Left hindlimb (tissue), 1 donor: ENCODE measurements around the gene CBY2.

Experiments used
- DNase-seq: peaks from one replicate; pipeline ENCODE4 v3.0.0-alpha.2; 2018

The CBY2 gene

DNA sequence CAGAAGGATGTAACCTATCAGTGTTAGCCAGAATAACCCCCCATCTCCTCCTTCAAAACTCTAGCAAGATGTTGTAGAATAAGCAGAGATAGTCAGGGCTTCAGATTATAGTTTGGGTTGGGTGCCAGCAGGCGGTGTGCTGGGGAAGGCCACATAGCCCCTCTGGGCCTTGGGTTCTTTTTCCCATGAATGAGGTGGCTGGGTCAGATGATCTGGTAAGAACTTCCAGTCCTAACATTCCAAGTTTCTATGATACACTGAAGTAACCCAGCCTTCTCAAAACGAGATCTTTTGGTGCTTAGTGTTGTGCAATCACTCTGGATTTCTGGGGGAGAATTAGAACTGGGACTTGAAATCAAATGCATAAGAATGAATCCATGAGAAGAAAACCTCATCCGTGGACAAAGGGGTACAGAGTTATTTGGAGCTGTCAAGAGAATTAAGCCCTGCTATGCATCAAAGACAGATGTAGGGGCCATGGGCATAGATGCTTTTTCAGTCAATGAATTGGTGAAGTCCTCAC is 810 bp downstream of the CBY2 start:
- no peak for DNase-seq

DNA sequence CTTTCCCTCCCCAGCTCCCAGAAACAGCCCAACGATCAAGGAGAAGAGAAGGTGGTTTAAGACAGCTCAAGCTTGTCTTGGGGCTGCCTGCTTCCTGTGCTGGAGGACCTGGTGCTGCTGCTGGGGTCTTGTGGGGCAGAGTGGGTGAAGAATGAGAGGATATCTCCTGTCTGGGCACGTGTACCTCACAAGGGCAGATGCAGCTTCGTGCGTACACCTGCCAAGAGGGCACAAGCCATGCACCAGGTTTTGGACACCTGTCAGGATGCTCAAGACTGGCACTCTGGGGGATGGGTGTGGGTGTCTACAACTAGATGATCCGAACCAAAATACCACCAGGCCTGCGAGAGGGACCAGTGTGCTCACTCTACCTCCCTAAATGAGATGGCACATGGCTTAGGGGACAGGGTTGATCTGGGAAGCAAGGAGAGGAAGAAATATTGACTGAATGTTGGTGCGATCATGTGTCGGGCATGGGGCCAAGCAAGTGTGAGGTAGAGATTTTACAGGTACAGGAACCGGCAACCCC is 2.2 kb downstream of the CBY2 start:
- DNase-seq = no peak

DNA sequence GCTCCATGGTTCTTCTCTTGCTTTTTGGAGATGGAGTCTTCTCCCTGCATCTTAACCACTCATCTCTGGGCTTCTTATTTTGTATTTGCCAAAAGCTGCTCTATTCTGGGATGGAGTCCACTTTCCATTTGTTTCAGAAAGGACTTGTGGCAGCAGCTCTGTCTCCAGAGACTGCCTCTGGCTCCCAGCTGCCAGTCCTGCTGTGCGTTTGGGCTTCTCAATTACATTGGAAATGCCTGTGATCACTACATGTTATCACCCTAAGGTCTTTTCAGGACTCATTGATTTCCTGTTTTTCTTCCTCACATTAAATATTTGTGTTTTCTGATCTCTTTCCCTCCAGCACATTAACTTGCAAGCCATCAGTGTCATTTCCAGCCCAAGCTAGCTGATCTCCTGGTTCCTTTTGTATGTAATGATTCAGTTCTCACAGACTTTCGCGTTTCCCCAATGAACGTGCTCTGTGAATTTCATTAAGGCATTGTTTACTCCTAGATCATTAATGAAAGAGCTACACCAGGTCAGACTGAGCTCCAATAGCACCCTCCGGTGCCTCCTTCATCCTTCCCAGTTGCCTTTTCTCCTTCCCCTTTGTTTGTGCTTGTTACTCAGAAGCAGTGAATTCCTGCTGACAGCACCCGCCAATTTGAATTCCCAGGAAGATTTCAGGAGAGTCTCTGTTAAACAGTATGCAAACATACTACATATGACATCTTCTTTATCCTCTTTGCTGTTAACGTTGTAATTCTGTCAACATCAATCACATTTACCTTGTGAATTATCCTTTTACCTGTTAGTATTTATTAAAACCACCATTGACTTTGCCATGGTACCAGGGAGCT is 3.0 kb downstream of the CBY2 start:
- DNase-seq = no peak

DNA sequence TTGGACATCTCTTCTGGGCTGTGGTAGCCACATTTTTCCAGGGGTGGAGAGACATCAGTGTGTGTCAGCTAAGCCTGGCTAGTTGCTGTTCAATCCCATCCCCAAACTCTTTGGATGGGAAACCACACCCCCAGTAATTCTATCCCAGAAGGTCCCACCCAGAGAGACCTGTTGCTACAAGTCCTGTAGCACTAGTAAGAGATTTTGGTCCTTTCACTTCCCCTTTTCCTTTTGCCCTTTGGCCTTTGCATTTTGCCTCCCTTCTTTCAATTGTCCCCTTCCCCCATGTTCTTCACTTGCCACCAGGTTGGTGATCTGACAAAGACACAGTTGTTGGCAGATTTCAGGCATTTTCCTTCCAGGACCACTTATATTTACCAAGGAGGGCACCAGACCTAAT is 3.8 kb downstream of the CBY2 start:
- DNase-seq = no peak

DNA sequence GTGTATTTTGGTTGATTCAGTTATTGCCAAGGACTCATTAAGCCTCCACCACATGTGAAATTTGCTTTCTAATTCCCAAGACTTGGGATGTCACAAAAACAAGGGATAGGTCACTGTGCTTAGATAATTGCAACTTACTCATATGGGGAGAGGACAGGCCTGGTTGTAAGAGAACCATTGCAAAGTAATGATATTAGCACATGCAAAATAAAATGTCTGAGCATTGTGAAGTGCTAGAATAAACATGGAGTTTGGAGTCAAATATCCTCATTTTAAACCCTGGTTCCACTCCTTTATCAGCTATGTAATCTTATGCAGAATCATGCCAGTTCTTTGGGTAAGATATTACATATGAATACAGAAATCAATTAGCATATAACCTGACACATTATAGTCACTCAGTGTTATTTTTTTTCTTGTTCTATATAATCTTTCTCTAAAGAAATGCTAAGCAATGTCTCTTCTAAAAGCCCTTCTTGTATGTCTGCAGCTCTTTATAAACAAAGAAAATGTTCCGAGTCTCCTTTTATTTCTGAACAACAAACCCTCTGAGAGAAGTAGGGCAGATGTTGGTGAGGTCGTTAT is 5.5 kb downstream of the CBY2 start:
- DNase-seq = no peak

GRCh38 chr13:45711951-45712350 is 9.8 kb downstream of the CBY2 start:
- DNase-seq = no peak

DNA sequence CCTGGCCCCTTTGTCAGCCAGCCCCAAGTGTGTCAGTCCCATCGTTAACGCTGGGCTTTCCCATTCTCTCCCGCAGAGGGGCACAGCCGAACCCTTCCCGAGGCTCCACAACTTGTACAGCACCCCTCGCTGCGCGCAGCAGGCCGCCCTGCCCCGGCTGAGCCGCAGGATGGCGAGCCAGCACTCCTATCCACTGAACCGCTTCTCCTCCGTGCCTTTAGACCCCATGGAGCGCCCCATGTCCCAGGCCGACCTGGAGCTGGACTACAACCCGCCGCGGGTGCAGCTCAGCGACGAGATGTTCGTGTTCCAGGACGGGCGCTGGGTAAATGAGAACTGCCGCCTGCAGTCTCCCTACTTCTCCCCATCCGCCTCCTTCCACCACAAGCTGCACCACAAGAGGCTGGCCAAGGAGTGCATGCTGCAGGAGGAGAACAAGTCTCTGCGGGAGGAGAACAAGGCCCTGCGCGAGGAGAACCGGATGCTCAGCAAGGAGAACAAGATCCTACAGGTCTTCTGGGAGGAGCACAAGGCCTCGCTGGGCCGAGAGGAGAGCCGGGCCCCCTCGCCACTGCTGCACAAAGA is 11.1 kb downstream of the CBY2 start:
- DNase-seq = no peak

DNA sequence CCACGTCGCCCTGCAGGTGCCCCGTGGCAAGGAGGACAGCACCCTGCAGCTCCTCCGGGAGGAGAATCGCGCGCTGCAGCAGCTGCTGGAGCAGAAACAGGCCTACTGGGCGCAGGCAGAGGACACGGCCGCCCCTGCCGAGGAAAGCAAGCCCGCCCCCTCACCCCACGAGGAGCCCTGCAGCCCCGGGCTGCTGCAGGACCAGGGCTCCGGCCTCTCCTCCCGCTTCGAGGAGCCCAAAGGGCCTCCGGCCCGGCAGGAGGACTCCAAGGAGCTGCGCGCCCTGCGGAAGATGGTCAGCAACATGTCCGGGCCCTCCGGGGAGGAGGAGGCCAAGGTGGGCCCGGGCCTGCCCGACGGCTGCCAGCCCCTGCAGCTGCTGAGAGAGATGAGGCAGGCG is 11.6 kb downstream of the CBY2 start:
- no peak for DNase-seq

GRCh38 chr13:45714170-45714569 is 12.1 kb downstream of the CBY2 start:
- DNase-seq = no peak

GRCh38 chr13:45715351-45715750 is 13.2 kb downstream of the CBY2 start:
- DNase-seq = no peak

DNA sequence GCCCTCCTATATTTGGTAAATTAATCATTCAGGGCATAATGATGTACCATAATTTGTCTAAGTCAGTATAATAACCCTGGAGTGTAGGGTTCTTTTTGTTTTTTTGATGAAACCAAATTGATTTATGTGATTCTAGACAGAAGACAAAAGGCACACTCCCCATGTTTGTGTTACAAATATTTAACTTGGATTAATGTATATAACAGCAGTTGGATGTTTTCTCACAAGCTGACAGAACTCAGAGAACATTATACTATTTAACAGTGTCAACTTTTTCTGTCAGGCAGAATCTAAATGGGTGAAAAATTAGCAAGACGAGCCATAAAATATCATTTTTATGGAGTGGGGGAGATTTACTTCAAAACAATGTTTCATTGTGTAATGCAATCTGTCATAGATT is 15.2 kb downstream of the CBY2 start:
- no peak for DNase-seq

DNA sequence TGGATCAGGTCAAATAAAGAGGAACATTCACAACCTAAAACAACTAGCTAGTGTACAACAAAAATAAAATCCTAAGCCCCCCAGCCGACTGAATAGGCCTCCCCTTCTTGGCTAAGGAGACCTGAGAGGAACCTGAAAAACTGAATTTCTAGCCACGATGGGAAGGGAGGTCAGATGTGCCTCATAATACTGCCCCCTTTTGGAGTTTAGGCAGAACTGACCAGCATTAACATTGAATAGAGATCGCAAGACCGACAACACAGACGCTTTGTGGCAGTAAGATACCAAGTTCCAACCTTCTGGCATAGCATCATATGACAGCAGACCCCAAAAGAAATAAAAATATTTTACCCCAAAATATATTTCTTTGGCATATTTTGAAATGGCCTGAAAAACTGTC is 15.9 kb downstream of the CBY2 start:
- DNase-seq = no peak

GRCh38 chr13:45718992-45719391 is 16.9 kb downstream of the CBY2 start:
- DNase-seq = no peak

GRCh38 chr13:45721203-45721731 is 19.1 kb downstream of the CBY2 start:
- DNase-seq = no peak

DNA sequence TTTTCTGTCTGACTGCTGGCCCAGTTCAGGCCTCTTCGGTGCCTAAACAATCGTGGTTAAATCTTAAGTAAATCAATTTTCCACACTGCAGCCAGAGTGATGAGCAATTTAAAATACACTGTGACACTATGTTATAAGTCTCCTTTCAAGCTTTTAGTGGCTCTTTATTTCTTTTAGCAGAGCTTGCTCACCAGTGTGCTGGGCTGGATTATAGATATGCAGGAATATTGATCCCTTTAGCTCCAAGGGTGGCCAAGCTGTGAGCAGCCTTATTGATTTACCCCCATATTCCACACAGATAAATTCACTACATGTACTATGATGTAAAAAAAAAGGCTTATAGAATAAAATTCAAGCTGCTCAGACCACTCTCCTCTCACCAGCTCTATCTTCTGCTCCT is 21.7 kb downstream of the CBY2 start:
- no peak for DNase-seq

- DNase-seq = no peak
These were observed 26.6 kb downstream of the CBY2 start for GRCh38 chr13:45728759-45729158.

DNA sequence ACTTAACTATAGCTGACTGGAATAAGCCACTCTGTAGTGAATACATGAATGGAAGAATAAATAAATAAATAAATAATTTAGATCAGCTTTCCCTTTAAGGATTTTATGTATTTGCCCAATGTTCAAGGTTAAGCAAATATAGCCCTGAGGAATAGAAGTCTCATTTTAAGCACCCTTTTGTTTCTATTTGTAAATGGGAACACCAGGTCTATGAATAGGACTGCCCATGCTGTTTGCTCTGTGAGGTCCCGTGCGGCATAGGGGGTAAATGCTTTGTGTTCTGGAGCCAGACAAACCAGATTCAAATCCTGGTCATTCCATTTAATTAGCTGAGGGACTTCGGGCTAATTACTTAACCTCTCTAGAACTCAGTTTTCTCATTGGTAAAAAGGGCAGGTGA is 29.3 kb downstream of the CBY2 start:
- no peak for DNase-seq

DNA sequence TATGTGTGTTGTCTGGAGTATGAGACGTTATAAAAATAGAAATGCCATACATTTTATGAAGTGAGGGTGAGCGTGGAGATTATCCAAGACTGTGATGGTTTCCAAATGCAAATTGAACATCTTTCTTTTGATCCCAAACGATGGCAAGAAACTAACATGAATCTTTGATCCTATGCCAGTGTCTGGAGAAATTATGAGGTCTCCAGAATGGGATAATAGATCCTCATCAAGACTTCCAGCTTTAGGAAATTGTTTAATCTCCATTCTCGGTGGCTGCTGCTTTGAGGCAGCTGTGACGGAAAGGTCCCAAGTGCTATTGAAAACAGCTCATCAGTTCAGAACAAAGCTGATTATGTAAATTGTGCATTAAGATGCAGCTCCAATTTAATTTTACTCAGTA is 30.8 kb downstream of the CBY2 start:
- no peak for DNase-seq

- no peak for DNase-seq
These were observed 31.2 kb downstream of the CBY2 start for GRCh38 chr13:45733361-45733760.

DNA sequence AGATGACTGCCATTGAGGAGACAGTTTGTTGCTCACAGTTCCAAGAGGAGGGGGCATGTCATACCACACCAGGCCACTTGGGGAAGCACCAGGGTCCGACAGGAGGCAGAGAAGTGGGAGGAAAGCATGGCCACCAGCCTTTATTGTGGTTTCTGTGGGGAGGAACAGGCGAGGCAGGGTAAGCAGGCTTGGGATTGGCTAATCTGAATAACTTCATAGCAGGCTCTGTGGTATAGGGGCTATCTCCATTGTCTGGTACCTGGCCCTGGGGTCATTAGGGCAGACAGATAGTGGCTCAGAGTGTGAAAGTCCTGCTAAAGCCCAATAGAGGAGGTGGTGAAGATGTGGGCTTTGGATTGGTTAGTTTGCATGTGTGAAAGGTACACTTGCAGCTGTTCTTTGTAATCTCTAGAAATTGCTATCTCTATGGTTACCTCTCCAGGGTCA is 35.5 kb downstream of the CBY2 start:
- DNase-seq = no peak

GRCh38 chr13:45742985-45743384 is 40.9 kb downstream of the CBY2 start:
- no peak for DNase-seq

- no peak for DNase-seq
These were observed 42.9 kb downstream of the CBY2 start for GRCh38 chr13:45744979-45745378.

DNA sequence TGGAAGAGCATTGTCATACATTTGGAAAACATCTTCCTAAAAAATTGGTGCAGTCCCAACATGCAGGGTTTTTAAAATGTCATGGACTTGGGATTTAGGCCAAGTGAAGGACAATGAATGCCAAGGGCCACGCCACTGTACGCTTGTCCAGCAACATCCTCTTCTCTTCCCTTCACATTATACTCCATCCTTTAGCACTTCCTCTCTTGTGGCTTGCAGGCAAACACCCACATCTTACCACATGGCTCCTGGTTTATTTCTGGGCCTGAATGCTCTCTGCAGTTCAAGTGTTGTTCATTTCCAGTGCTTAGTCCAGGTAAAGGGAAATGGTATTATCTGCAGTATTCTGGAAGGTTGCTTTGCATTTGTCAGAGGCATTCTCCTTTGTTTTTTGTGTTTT is 45.0 kb downstream of the CBY2 start:
- no peak for DNase-seq
